HEK293T (cell line): ENCODE measurements around the gene SERPINA3.

Experiments used
- L3MBTL2 ChIP-seq: fragments of 450-650 bp; conservative IDR thresholded peaks from 2 replicates; pipeline ENCODE4 v1.6.1; 2016; ENCODE audit warnings: mild to moderate bottlenecking
- PKNOX1 ChIP-seq: fragments of 450-650 bp; IDR thresholded peaks from 2 replicates; pipeline ENCODE4 v1.6.1; 2016

- TF ChIP-seq L3MBTL2 = no peak
- TF ChIP-seq PKNOX1 = no peak
Observed at GRCh38 chr14:94615823-94616570, 3.8 kb downstream of the SERPINA3 start.
